Cerebellar cortex (tissue), 1 donor: ENCODE results near the gene CAPRIN1.
"Not testable (repeated sequence)": the region's sequence is repeated elsewhere in the genome, so short reads cannot be mapped to it uniquely, and the experiment has no call there.

Experiments
- DNase-seq: peaks from one replicate; pipeline ENCODE4 v3.0.0-alpha.2; 2015; ENCODE audit warnings: low spot score

CAPRIN1 gene

DNA sequence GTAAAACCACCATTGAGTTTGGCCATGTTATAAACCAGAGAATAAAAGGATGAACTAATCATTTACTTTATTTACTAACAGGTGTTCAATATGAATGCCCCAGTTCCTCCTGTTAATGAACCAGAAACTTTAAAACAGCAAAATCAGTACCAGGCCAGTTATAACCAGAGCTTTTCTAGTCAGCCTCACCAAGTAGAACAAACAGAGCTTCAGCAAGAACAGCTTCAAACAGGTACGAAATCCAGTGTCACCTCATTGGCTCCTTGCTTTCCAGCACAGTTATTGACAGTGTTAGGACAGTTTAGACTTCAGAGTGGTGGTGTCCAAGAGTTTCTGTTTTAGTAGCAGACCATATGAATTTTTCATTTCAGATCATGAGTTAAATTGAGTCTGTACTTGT lies 40.3 kb downstream of the CAPRIN1 start:
- DNase-seq: no peak

DNA sequence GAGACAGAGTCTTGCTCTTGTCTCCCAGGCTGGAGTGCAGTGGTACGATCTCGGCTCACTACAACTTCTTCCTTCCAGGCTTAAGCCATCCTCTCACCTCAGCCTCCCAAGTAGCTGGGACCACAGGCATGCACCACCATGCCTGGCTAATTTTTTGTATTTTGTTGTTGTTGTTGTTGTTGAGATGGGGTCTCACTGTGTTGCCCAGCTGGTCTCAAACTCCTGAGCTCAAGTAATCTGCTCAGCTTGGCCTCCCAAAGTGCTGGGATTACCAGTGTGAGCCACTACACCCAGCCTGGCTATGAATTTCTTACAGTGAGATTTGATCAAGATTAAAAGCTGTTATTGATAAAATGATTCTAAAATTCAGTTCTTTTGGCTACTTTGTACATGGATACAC lies 43.4 kb downstream of the CAPRIN1 start:
- DNase-seq: not testable (repeated sequence)

- no peak for DNase-seq
These were observed 47.3 kb downstream of the CAPRIN1 start for GRCh38 chr11:34098813-34099212.

- no peak for DNase-seq
These were observed 53.1 kb downstream of the CAPRIN1 start for GRCh38 chr11:34104680-34105078.

GRCh38 chr11:34105079-34105956 lies 53.8 kb downstream of the CAPRIN1 start, which contains the start of gene NAT10:
Gene NAT10, plus strand, starts transcription at chr11:34105629. Its CDS starts 2,597 bp downstream, at chr11:34108226.
- peak; percentile 98 for DNase-seq

- DNase-seq: no peak
These were observed 54.5 kb downstream of the CAPRIN1 start for GRCh38 chr11:34105957-34106504.

GRCh38 chr11:34111722-34112270 lies 60.3 kb downstream of the CAPRIN1 start:
- no peak for DNase-seq

DNA sequence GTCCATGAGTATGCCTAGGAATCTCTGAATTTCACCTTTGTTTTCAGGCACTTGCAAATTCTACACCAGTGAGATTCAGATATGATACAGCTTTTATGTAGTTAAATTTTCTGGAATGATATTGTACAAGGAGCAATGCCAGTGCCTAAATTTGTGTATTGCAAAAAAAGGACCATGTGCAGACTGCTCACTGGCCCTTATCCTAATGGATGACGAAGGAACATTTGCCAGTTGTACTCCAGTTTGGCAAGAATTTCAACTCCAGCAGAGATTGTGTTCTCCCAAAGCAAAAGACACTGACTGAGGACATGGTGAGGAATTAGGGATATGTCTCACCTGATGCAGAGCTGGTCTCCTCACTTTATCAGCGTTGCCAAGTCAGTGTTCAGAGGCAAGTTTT lies 62.5 kb downstream of the CAPRIN1 start:
- no peak for DNase-seq

DNA sequence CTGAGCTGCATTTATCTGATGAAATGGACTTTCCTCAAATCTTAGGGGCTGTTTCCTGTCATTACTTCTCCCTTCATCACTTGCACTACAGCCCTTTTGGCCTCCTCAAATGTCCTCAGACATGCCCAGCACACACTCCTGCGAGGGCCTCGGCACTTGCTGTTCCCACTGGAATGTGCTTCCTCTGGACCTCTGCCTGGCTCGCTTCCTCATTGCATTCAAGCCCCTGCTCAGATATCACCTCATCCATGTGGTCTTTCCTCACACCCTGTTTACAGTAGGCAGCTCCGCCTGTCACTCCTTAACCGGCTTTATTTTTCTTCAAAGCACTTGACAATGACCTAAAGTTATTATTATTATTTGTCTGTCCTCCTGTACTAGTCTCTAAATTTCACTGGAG lies 62.9 kb downstream of the CAPRIN1 start:
- no peak for DNase-seq

GRCh38 chr11:34120651-34121050 lies 69.1 kb downstream of the CAPRIN1 start:
- DNase-seq: no peak

DNA sequence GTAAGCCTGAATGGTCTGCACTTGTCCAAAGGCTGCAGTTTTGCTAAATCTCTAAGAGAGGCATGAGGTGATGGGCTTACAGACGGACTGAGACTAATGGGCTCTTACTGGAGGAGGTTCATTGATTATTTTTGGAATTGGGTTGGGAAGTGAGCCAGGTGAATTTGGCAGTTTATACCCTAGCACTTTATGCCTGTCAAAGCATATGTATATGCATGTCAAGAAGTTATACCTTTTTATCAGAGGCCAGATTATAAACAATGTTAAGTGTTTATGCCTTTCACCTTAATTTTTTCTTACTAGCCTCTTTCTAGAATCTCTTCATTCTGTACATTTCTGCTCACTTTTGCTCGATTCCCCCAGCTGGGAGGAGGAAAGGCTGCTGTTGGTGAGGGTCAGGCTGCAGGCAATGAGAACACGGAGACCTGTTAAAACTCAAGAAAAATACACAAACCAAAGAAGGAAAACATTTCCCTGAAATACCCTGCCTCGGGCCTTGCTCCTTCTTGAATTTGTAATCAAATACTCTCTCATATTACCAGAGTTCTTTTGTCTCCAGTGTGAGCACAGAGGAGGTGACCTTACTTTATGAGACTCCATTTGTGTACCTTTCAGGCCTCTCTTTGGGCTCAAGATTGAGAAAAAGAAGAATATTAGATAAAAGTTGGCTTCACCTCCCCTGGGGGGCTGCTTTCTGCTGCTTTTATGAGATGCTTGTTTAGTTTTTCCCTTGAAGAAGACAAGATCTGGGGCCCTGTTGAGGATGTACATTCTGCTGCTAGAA lies 73.5 kb downstream of the CAPRIN1 start:
- no peak for DNase-seq

DNA sequence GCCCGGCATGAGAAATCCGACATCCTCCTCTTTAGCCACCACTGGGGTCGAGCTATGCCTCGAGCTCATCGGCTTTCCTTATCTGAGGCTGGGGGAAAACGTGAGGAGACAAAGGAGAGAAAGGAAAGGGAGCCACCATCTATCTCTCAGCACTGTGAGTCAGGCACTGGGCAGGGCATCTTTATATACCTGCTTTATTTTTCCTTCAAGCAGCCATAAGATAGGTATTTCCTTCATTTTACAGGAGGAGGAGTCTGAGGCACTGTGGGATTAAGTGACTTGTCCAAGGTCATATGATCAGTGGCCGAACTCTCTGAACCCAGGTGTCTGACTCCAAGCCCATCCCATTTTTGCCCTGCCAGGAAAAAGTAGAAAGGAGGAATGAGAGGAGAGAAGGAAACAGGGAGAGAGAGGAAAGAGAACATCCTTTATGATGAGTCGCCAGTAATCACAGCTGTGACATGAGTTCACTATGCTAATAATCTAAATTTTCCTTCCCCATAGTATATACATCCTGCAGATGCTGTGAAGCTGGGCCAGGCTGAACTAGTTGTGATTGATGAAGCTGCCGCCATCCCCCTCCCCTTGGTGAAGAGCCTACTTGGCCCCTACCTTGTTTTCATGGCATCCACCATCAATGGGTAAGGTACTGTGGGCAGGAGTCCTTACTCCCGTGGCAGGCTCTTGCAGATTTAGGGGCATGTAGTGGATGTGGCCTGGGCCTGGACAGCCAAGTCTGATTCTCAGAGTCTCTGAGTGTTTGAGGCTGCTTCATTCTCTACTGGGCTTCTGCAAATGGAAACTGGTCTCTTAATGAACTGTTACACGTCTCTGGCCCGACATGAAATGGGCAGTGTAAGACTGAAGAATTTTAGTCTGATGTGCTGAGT lies 75.7 kb downstream of the CAPRIN1 start:
- no peak for DNase-seq

GRCh38 chr11:34128824-34129223 lies 77.3 kb downstream of the CAPRIN1 start:
- no peak for DNase-seq

DNA sequence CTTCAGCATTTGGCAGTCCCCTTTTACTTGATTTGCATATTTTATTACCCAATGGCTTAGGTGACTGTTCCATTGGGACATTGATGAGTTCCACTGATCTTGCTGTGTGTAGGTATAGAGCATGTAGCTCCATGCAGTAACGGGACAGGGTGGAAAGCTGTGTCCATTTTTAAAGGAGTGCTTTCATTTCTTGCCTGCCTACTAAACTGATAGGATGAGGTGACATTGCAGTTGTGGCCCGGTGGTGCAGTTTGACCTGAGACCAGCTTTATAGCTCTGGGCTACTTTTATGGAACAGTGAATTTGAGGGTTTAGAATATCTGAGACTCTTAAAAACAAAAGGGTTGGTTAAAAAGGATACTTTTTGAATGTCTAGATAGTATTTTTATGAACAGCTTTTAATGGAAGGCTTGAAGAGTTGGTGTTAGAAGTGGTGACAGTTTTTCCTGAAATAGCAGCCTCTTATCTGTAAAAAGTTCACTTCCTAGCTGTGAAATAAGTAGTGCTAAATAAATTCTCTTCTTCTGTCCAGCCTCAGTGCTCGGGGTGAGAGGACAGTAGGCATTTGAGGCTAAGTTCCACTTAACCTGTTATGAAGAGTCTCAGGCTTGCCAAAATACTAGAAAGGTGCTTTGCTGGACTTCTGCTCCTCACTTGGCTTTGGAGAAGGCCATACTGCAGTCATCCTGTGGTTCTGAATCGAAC lies 80.9 kb downstream of the CAPRIN1 start:
- DNase-seq: no peak

GRCh38 chr11:34134765-34135164 lies 83.2 kb downstream of the CAPRIN1 start:
- DNase-seq: no peak

DNA sequence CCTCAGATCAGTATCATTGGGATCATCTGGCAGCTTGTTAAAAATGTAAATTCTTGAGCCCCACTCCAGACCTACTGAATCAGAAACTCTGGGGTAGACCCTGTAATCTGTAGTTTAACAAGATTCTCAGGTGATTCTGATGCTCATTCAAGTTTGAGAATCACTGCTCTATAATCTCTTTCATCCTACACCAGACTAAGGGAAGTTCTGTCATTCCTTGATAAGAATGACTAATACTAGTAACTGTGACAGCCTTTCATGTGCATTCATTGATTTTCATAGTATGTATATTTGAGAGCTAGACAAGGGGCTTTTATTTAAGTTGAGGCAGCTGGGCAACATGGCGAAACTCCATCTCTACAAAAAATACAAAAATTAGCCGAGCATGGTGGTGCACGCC lies 83.9 kb downstream of the CAPRIN1 start:
- DNase-seq: no peak

DNA sequence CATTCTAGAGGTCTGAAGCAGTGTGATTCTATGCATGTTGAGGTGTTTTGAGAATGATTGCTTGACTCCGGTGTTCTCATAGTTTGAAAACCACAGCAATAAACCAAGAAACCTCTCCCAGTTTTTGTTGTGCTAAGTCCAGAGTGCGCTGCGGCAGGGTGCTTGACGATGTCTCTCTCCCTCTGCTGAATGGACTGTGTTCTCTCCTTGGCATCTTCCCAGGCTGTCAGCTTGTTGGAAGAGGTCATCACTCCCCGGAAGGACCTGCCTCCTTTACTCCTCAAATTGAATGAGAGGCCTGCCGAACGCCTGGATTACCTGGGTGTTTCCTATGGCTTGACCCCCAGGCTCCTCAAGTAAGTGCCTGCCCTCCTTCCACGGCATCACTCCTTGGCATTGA lies 84.9 kb downstream of the CAPRIN1 start:
- no peak for DNase-seq

DNA sequence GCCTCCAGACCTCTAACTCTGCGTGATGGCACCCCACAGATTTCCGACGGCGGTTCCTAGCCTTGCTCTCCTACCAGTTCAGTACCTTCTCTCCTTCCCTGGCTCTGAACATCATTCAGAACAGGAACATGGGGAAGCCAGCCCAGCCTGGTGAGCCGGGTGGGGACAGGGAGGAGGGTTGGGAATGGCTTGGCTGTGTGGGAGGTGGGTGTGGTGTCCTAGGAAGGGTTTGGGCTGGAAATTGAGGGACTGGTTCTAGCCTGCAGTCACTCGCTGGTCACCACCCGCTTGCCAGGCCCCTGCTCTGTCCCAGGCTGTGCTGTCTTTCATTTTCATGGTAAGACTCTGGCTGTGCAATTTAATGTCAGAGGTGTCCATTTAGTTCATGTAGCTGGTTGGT lies 87.8 kb downstream of the CAPRIN1 start:
- DNase-seq: no peak

DNA sequence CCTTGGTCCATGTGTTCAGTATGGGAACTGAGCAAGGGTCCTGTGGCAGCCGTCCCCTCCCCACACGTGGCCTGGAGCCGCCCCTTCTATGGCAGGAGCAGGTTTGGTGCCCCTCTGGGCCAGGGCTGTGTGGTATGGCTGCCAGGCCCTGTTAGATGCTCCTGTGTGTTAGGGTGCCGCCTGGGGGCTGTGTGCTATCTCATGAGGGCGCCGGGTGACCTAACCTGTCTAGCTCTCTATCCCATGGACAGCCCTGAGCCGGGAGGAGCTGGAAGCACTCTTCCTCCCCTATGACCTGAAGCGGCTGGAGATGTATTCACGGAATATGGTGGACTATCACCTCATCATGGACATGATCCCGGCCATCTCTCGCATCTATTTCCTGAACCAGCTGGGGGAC lies 88.6 kb downstream of the CAPRIN1 start:
- no peak for DNase-seq

GRCh38 chr11:34143048-34143447 lies 91.5 kb downstream of the CAPRIN1 start:
- no peak for DNase-seq

DNA sequence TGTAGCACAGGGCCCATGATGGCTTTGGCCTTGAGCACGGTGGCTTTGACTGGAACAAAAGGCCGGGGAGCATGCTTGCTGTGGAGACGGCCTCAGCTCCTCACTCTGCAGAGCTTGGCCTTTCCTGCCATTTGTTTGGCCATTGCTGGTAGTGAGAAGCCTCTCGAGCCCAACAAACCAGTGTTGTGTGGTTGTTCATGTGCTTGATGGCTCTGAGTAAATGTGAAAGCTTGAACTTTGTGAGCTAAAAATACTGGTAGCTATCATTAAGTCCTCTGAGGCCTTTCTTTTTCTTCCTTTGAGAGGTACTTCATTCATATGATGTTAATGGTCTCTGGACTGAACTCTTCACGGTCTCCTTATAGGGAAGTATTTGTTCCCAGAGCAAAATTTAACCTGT lies 93.5 kb downstream of the CAPRIN1 start:
- DNase-seq: no peak
